ENCODE data around the gene CHIA.

CHIA gene

DNA sequence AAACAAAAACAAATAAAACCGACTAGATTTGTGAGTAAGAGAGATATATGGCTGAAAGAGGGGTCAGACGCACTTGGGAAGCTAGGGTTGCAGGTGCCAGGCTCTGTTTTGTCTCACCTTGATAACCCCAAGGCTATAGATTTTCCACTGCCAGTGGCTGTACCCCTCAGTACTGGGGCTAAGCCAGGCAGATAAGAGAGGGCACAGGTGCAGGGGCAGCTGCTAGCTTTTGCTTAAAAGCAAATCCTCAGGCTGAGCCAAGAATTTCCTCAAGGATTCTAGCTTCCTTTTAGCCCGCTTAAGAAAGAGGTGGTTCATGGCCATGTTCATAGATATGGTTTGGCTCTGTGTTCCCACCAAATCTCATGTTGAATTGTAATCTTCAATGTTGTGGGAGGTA is 79.0 kb downstream of the CHIA start:
- no peak for DNase-seq

Data from activated CD4-positive, alpha-beta T cell treated with anti-CD3 and anti-CD28 coated beads, Interleukin-2, Interleukin-6, amounts not matched to agents 100 ng/mL and 50 ng/mL, durations not matched to agents 16 hours and 8 hours (primary cell).